ENCODE measurements around the gene VAV3. TPM values are rescaled to one million over a fixed set of nuclear protein-coding genes. Genes with fewer than 3 reads are reported as not detected.
A peak's percentile ranks its signal among the peaks of the same experiment; 100 is the strongest.

The VAV3 gene
- total RNA-seq, 1 donor from 2014 or later: 4.8 TPM

DNA sequence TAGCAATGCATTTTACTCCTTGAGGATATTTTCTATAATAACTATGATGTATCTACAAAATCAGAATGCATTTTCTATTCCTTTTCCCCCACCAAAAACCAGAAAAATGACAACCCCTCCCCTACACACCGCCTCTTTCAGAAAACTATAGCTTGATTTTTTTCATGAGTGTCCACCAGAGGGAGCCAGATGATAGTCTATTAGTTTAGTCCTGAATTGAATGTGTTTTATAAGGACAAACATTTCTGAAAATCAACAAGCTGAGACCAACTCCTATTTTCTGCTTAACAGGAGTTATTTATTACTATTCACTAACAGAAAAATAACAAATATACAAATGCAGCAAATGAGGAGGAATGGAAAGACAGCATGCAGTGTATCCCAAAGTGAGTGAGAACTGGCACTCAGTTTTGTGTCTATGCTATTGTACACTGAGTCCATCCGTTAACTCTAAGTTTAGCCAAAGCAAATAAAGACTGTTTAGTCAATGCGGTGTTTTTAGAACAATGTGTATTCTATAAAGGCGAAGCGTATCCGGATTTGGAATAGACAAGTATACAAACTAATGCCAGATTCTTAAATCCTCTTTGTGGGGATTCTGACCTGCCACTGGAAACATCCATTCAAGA is 182.6 kb downstream of the VAV3 start:
- Histone ChIP-seq H3K4me3 (ENCODE audit: low read depth, low read length) (no peak overlapping the region), H3K27me3 (ENCODE audit: control insufficient read depth, insufficient read depth, low read length) (no peaks in the 10 kb centered on the region), H3K36me3 (ENCODE audit: control insufficient read depth, insufficient read depth, low read length) (no peaks in the 10 kb centered on the region)
- TF ChIP-seq, protein P1, sequence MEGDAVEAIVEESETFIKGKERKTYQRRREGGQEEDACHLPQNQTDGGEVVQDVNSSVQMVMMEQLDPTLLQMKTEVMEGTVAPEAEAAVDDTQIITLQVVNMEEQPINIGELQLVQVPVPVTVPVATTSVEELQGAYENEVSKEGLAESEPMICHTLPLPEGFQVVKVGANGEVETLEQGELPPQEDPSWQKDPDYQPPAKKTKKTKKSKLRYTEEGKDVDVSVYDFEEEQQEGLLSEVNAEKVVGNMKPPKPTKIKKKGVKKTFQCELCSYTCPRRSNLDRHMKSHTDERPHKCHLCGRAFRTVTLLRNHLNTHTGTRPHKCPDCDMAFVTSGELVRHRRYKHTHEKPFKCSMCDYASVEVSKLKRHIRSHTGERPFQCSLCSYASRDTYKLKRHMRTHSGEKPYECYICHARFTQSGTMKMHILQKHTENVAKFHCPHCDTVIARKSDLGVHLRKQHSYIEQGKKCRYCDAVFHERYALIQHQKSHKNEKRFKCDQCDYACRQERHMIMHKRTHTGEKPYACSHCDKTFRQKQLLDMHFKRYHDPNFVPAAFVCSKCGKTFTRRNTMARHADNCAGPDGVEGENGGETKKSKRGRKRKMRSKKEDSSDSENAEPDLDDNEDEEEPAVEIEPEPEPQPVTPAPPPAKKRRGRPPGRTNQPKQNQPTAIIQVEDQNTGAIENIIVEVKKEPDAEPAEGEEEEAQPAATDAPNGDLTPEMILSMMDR (IDR thresholded peaks at IDR 0.05; ENCODE audit: insufficient read depth, low read length, poor library complexity, severe bottlenecking): peak; percentile 47
- DNase-seq (ENCODE audit: low read depth): no peak

GRCh38 chr1:107781245-107781644 is 183.7 kb downstream of the VAV3 start:
- TF ChIP-seq, protein P1 (IDR thresholded peaks at IDR 0.05; ENCODE audit: insufficient read depth, low read length, poor library complexity, severe bottlenecking): no peak
- Histone ChIP-seq H3K36me3 (ENCODE audit: control insufficient read depth, insufficient read depth, low read length) (no peaks in the 10 kb centered on the region), H3K4me3 (ENCODE audit: low read depth, low read length) (no peak overlapping the region), H3K27me3 (ENCODE audit: control insufficient read depth, insufficient read depth, low read length) (no peaks in the 10 kb centered on the region)
- DNase-seq (ENCODE audit: low read depth): no peak

GRCh38 chr1:107777664-107778047 is 187.3 kb downstream of the VAV3 start:
- no peaks in the 10 kb centered on the region for H3K27me3 ChIP-seq (ENCODE audit: control insufficient read depth, insufficient read depth, low read length)
- DNase-seq (ENCODE audit: low read depth): no peak
- H3K4me3 ChIP-seq (ENCODE audit: low read depth, low read length): no peak overlapping the region
- TF ChIP-seq, protein P1 (IDR thresholded peaks at IDR 0.05; ENCODE audit: insufficient read depth, low read length, poor library complexity, severe bottlenecking): no peak
- no peaks in the 10 kb centered on the region for H3K36me3 ChIP-seq (ENCODE audit: control insufficient read depth, insufficient read depth, low read length)

DNA sequence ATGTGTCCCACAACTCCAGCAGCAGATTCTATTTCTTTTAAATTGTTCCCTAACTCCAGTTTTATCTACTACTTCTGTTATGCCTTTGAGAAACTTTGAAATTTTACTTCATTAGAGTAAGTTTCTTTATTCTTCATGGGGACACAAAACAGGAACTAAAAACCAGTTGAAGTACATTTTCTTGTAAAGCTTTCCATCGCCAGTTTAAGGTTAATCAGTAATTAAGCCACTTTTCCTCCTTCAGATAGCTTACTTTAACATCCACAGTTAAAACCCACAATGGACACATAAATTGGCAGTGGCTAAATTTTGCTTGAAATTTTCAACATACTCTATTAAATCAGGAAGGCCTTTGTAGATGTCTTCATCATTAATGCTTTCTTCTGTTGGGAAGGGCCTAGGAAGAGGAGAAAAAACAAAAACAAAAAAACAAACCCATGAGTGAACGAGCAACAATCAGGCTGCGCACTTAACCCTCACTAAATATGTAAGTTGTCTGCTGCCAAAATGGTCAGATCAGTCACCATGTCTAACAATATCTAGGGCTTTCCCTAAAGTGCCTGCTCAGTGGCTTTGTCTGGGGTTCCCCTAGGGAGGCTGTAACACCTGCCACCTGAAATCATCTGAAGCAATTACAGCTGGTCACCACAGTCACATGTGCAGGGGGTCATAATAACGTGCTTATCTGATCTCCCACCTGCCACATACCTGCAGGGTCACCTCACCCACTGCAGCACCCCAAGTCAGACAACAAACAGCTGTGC is 187.9 kb downstream of the VAV3 start:
- H3K27me3 ChIP-seq (ENCODE audit: control insufficient read depth, insufficient read depth, low read length): no peaks in the 10 kb centered on the region
- TF ChIP-seq, protein P1 (IDR thresholded peaks at IDR 0.05; ENCODE audit: insufficient read depth, low read length, poor library complexity, severe bottlenecking): no peak
- DNase-seq (ENCODE audit: low read depth): no peak
- no peak overlapping the region for H3K4me3 ChIP-seq (ENCODE audit: low read depth, low read length)
- H3K36me3 ChIP-seq (ENCODE audit: control insufficient read depth, insufficient read depth, low read length): no peaks in the 10 kb centered on the region

- no peak overlapping the region for H3K4me3 ChIP-seq (ENCODE audit: low read depth, low read length)
- no peaks in the 10 kb centered on the region for H3K36me3 ChIP-seq (ENCODE audit: control insufficient read depth, insufficient read depth, low read length)
- no peaks in the 10 kb centered on the region for H3K27me3 ChIP-seq (ENCODE audit: control insufficient read depth, insufficient read depth, low read length)
- no peak for DNase-seq (ENCODE audit: low read depth)
- TF ChIP-seq, protein P1 (IDR thresholded peaks at IDR 0.05; ENCODE audit: insufficient read depth, low read length, poor library complexity, severe bottlenecking): no peak
Measured at GRCh38 chr1:107771377-107771776, 193.6 kb downstream of the VAV3 start.

All from kidney epithelial cell (primary cell).